ENCODE measurements around the gene MCOLN3. TPM values are rescaled to one million over a fixed set of nuclear protein-coding genes. Genes with fewer than 3 reads are reported as not detected.
A peak's percentile ranks its signal among the peaks of the same experiment; 100 is the strongest.

Gene MCOLN3
- total and polyA plus RNA-seq, 9 donors: 0.72 to 5.9 (median 2.2) TPM

- Histone ChIP-seq H3K4me3 (ENCODE audit: low read length) (no peak overlapping the region), H3K27ac (ENCODE audit: low read length) (no peak overlapping the region), H3K9me3 (replicated peaks; ENCODE audit: control insufficient read depth, low read depth, low read length) (no peaks in the 10 kb centered on the region), H3K27me3 (ENCODE audit: control insufficient read depth, insufficient read depth, low read length) (peaks cover 14% of the 10 kb centered on the region), H3K4me1 (ENCODE audit: control insufficient read depth, insufficient read depth, low read length) (no peaks in the 10 kb centered on the region), H3K36me3 (ENCODE audit: control insufficient read depth, insufficient read depth, low read length) (no peaks in the 10 kb centered on the region)
- no peak for DNase-seq
- no CpG with 5 or more reads among the region's 4 CpGs for WGBS (ENCODE audit: insufficient coverage)
Observed at GRCh38 chr1:85054664-85055063, 6.4 kb upstream of the MCOLN3 start.

DNA sequence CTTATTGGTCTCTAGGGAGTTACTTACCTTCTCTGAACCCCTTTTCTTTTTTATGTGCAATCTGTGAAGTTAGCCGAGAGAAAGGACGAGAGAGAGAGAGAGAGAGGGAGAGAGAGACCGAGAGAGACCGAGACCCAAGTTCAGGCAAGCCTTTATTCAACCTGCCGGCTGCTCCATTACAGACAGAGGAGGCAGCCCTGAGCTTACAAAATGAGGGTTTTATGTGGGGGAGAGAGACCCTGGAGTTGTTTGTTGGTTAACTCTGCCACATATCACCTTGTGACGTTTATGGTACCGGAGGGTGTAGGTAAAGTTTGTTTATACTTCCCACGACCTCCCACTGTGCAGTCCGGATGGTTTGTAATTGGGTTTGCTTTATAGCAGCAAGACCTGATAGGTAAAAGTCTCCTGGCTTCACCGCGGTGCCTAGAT is 1.5 kb upstream of the MCOLN3 start:
- Histone ChIP-seq H3K4me1 (ENCODE audit: control insufficient read depth, insufficient read depth, low read length) (peaks cover 14% of the 10 kb centered on the region), H3K36me3 (ENCODE audit: control insufficient read depth, insufficient read depth, low read length) (no peaks in the 10 kb centered on the region), H3K27me3 (ENCODE audit: control insufficient read depth, insufficient read depth, low read length) (peaks cover 41% of the 10 kb centered on the region), H3K9me3 (replicated peaks; ENCODE audit: control insufficient read depth, low read depth, low read length) (no peaks in the 10 kb centered on the region), H3K27ac (ENCODE audit: low read length) (no peak overlapping the region), H3K4me3 (ENCODE audit: low read length) (no peak overlapping the region)
- WGBS (ENCODE audit: insufficient coverage): 21% methylated on average over 6 of the region's 11 CpGs
- no peak for DNase-seq

- Histone ChIP-seq H3K36me3 (ENCODE audit: control insufficient read depth, insufficient read depth, low read length) (no peaks in the 10 kb centered on the region), H3K9me3 (replicated peaks; ENCODE audit: control insufficient read depth, low read depth, low read length) (no peaks in the 10 kb centered on the region), H3K27ac (ENCODE audit: low read length) (no peak overlapping the region), H3K4me3 (ENCODE audit: low read length) (peak overlapping the region; percentile 34), H3K4me1 (ENCODE audit: control insufficient read depth, insufficient read depth, low read length) (peaks cover 14% of the 10 kb centered on the region), H3K27me3 (ENCODE audit: control insufficient read depth, insufficient read depth, low read length) (peaks cover 46% of the 10 kb centered on the region)
- WGBS (ENCODE audit: insufficient coverage): under 1% methylated on average over 48 of the region's 55 CpGs
- DNase-seq: peak; percentile 28
Observed at GRCh38 chr1:85047472-85048295, 616 bp downstream of the MCOLN3 start.

DNA sequence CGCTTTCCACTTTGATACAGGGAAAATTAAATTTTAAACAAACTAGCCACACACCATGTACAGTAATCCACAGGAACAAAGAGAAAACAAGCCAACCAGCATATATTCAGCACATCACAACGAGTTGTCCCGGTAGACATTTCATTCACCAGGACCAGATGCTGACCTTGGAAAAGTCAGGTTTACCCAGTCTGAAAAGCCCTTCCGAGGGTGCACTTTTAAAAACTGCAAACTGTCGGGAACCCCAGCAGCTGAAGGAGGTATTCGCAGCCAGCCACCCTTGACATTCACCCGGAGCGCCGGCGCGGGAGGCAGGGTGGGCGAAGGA is 1.2 kb downstream of the MCOLN3 start:
- H3K36me3 ChIP-seq (ENCODE audit: control insufficient read depth, insufficient read depth, low read length): no peaks in the 10 kb centered on the region
- no peaks in the 10 kb centered on the region for H3K9me3 ChIP-seq (replicated peaks; ENCODE audit: control insufficient read depth, low read depth, low read length)
- peaks cover 43% of the 10 kb centered on the region for H3K27me3 ChIP-seq (ENCODE audit: control insufficient read depth, insufficient read depth, low read length)
- H3K27ac ChIP-seq (ENCODE audit: low read length): no peak overlapping the region
- WGBS (ENCODE audit: insufficient coverage): 23% methylated on average over 11 of the region's 12 CpGs
- no peak overlapping the region for H3K4me3 ChIP-seq (ENCODE audit: low read length)
- DNase-seq: no peak
- peaks cover 14% of the 10 kb centered on the region for H3K4me1 ChIP-seq (ENCODE audit: control insufficient read depth, insufficient read depth, low read length)

- H3K9me3 ChIP-seq (replicated peaks; ENCODE audit: control insufficient read depth, low read depth, low read length): no peaks in the 10 kb centered on the region
Observed at GRCh38 chr1:85042413-85042812, 5.9 kb downstream of the MCOLN3 start.

DNA sequence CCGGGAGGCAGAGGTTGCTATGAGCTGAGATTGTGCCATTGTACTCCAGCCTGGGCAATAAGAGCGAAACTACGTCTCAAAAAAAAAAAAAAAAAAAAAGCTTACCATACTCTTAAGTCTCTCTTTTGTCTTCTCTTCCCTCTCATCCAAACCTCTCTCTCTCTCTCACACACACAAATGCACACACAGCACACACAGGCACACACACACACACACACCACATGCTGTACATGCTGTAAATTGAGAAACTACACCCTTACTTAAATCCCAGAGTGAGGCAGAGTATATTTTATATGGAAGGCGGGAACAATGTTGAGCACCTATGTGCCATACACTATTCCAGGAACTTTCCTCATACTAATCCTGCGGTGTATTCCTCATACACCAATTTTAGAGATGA is 6.5 kb downstream of the MCOLN3 start:
- H3K27ac ChIP-seq (ENCODE audit: low read length): no peak overlapping the region
- peaks cover 15% of the 10 kb centered on the region for H3K27me3 ChIP-seq (ENCODE audit: control insufficient read depth, insufficient read depth, low read length)
- H3K36me3 ChIP-seq (ENCODE audit: control insufficient read depth, insufficient read depth, low read length): no peaks in the 10 kb centered on the region
- H3K4me3 ChIP-seq (ENCODE audit: low read length): no peak overlapping the region
- DNase-seq: no peak
- H3K9me3 ChIP-seq (replicated peaks; ENCODE audit: control insufficient read depth, low read depth, low read length): no peaks in the 10 kb centered on the region
- H3K4me1 ChIP-seq (ENCODE audit: control insufficient read depth, insufficient read depth, low read length): no peaks in the 10 kb centered on the region
- 100% methylated on average over 3 of the region's 5 CpGs for WGBS (ENCODE audit: insufficient coverage)

More at GRCh38 chr1:85042413-85042812, 5.9 kb downstream of the MCOLN3 start:
- no peaks in the 10 kb centered on the region for H3K36me3 ChIP-seq (ENCODE audit: control insufficient read depth, insufficient read depth, low read length)
- H3K4me1 ChIP-seq (ENCODE audit: control insufficient read depth, insufficient read depth, low read length): peaks cover 3% of the 10 kb centered on the region
- peaks cover 19% of the 10 kb centered on the region for H3K27me3 ChIP-seq (ENCODE audit: control insufficient read depth, insufficient read depth, low read length)
- H3K27ac ChIP-seq (ENCODE audit: low read length): no peak overlapping the region
- H3K4me3 ChIP-seq (ENCODE audit: low read length): no peak overlapping the region
- no peak for DNase-seq

- no peak for DNase-seq
- H3K27ac ChIP-seq (ENCODE audit: low read length): no peak overlapping the region
- H3K9me3 ChIP-seq (replicated peaks; ENCODE audit: control insufficient read depth, low read depth, low read length): no peaks in the 10 kb centered on the region
- WGBS (ENCODE audit: insufficient coverage): no CpG with 5 or more reads among the region's 2 CpGs
- no peaks in the 10 kb centered on the region for H3K36me3 ChIP-seq (ENCODE audit: control insufficient read depth, insufficient read depth, low read length)
- no peaks in the 10 kb centered on the region for H3K4me1 ChIP-seq (ENCODE audit: control insufficient read depth, insufficient read depth, low read length)
- no peak overlapping the region for H3K4me3 ChIP-seq (ENCODE audit: low read length)
- no peaks in the 10 kb centered on the region for H3K27me3 ChIP-seq (ENCODE audit: control insufficient read depth, insufficient read depth, low read length)
Observed at GRCh38 chr1:85033221-85033620, 15.1 kb downstream of the MCOLN3 start.

DNA sequence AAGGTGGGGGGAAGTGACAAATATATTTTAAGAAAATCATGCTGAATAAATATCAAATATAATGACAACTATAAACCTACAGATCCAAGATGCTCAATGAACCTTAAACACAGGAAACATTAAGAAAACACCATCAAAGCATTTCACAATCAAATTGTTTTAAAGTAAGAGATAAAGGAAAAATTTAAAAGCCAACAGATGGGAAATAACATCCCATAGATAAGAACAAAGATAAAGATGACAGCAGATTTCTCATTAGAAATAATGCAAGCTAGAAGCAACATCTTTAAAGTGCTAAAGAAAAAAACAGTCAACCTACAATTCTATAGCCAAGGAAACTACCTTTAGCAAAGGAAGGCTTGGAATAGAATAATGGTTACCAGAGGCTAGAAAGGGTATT is 17.8 kb downstream of the MCOLN3 start:
- no peak overlapping the region for H3K27ac ChIP-seq (ENCODE audit: low read length)
- no peak overlapping the region for H3K4me3 ChIP-seq (ENCODE audit: low read length)
- no peaks in the 10 kb centered on the region for H3K36me3 ChIP-seq (ENCODE audit: control insufficient read depth, insufficient read depth, low read length)
- no peaks in the 10 kb centered on the region for H3K9me3 ChIP-seq (replicated peaks; ENCODE audit: control insufficient read depth, low read depth, low read length)
- no peak for DNase-seq
- H3K27me3 ChIP-seq (ENCODE audit: control insufficient read depth, insufficient read depth, low read length): no peaks in the 10 kb centered on the region
- no peaks in the 10 kb centered on the region for H3K4me1 ChIP-seq (ENCODE audit: control insufficient read depth, insufficient read depth, low read length)

DNA sequence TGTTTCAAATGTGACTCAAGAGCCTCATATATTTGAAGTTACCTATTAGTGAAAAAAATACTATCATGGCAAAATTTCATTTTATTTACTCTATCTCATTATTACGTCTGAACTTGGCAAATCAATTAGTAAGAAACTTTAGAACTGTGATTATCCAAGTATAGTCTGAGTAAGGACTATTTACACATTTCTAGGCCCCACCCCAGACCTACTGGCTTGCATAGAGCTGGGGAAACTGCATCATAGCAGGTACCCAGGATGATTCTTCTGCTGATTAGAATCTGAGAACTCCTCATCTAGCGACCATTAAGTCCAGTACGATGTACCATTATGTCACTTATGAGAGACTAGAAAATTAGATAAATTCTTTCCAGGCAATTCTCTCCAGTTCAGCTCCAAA is 20.1 kb downstream of the MCOLN3 start:
- Histone ChIP-seq H3K9me3 (replicated peaks; ENCODE audit: control insufficient read depth, low read depth, low read length) (no peaks in the 10 kb centered on the region), H3K4me1 (ENCODE audit: control insufficient read depth, insufficient read depth, low read length) (no peaks in the 10 kb centered on the region), H3K36me3 (ENCODE audit: control insufficient read depth, insufficient read depth, low read length) (no peaks in the 10 kb centered on the region), H3K4me3 (ENCODE audit: low read length) (no peak overlapping the region), H3K27ac (ENCODE audit: low read length) (no peak overlapping the region), H3K27me3 (ENCODE audit: control insufficient read depth, insufficient read depth, low read length) (no peaks in the 10 kb centered on the region)
- DNase-seq: no peak
- WGBS (ENCODE audit: insufficient coverage): no CpG with 5 or more reads among the region's 3 CpGs

DNA sequence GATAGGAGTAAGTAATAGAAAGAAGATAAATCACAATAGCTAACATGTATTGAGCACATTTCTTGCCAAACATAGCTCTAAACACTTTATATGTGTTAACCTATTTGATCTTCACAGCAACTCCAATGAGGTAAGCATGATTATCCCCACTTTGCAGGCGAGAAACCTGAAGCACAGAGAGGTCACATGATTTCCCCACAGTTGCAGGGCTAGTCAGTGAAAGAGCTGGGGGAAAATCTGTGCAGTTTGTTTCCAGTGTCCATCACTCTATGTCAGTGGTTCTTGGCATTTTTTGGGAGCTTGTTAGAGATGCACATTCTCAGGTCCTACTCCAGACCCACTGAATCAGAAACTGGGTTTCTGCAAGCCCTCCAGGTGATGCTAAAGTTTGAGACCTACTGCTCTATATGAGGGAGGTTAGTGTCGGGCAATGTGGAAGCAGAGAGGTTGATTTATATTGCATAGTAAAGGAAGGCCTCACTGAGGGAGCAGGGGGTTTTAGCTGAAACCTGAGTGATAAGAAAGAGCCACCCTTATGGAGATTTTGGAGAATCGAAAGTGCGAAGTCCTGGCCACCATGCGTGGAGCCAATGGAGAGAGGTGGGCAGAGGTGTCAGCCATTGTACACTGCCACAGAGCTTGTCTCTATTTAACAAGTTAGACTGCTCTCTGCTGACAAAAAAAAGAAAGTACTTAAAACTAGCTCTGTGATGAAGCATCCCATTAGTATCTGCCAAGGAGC is 20.9 kb downstream of the MCOLN3 start:
- 80% methylated on average over 3 of the region's 5 CpGs for WGBS (ENCODE audit: insufficient coverage)
- H3K4me1 ChIP-seq (ENCODE audit: control insufficient read depth, insufficient read depth, low read length): no peaks in the 10 kb centered on the region
- H3K36me3 ChIP-seq (ENCODE audit: control insufficient read depth, insufficient read depth, low read length): no peaks in the 10 kb centered on the region
- no peak overlapping the region for H3K27ac ChIP-seq (ENCODE audit: low read length)
- DNase-seq: peak; percentile 13
- no peaks in the 10 kb centered on the region for H3K27me3 ChIP-seq (ENCODE audit: control insufficient read depth, insufficient read depth, low read length)
- no peak overlapping the region for H3K4me3 ChIP-seq (ENCODE audit: low read length)
- H3K9me3 ChIP-seq (replicated peaks; ENCODE audit: control insufficient read depth, low read depth, low read length): no peaks in the 10 kb centered on the region
